Parathyroid adenoma (tissue), 2 donors: ENCODE measurements around the gene ERCC2.

ENCODE experiments used
- H2AFZ ChIP-seq: fragments of 300-600 bp; sonication (generic); one replicate; pipeline ENCODE4 v1.7.0; 2017; ENCODE audit warnings: antibody characterized with exemption, mild to moderate bottlenecking
- H3K27ac ChIP-seq: fragments of 300-600 bp; sonication (generic); one replicate; pipeline ENCODE4 v1.7.0; 2017
- H3K27me3 ChIP-seq: fragments of 300-600 bp; sonication (generic); one replicate; pipeline ENCODE4 v1.7.0; 2017; ENCODE audit warnings: low read length; ENCODE audit not compliant: control insufficient read depth, insufficient read depth
- H3K36me3 ChIP-seq: fragments of 300-600 bp; sonication (generic); one replicate; pipeline ENCODE4 v1.7.0; 2017; ENCODE audit warnings: low read length; ENCODE audit not compliant: control insufficient read depth, insufficient read depth
- H3K4me1 ChIP-seq: fragments of 300-600 bp; sonication (generic); one replicate; pipeline ENCODE4 v1.7.0; 2017; ENCODE audit warnings: control low read depth
- H3K4me2 ChIP-seq: fragments of 300-600 bp; sonication (generic); one replicate; pipeline ENCODE4 v1.7.0; 2017; ENCODE audit warnings: low read length
- H3K4me3 ChIP-seq: fragments of 300-600 bp; sonication (generic); one replicate; pipeline ENCODE4 v1.7.0; 2017; ENCODE audit warnings: low read depth, low read length
- H3K79me2 ChIP-seq: fragments of 300-600 bp; sonication (generic); one replicate; pipeline ENCODE4 v1.7.0; 2017; ENCODE audit warnings: control low read depth
- H3K9ac ChIP-seq: fragments of 300-600 bp; sonication (generic); one replicate; pipeline ENCODE4 v1.7.0; 2017; ENCODE audit warnings: mild to moderate bottlenecking
- H3K9me3 ChIP-seq: fragments of 300-600 bp; sonication (generic); one replicate; pipeline ENCODE4 v1.7.0; 2017; ENCODE audit warnings: low read length; ENCODE audit not compliant: control insufficient read depth
- CTCF ChIP-seq: fragments of 300-600 bp; sonication (generic); IDR thresholded peaks from one replicate; pipeline ENCODE4 v1.7.0; 2017; ENCODE audit warnings: antibody characterized with exemption, mild to moderate bottlenecking
- donor health status: primary hyperparathyroidism.

The ERCC2 gene

GRCh38 chr19:45342911-45343310 lies 27.5 kb downstream of the ERCC2 start:
- H3K79me2 ChIP-seq = no peaks in the 10 kb centered on the region
- no peak overlapping the region for H3K9ac ChIP-seq
- no peak overlapping the region for H3K27ac ChIP-seq
- no peak overlapping the region for H3K4me2 ChIP-seq
- TF ChIP-seq CTCF = no peak
- H2AFZ ChIP-seq = no peak overlapping the region
- H3K4me1 ChIP-seq = no peaks in the 10 kb centered on the region
- no peaks in the 10 kb centered on the region for H3K27me3 ChIP-seq
- no peak overlapping the region for H3K4me3 ChIP-seq
- H3K9me3 ChIP-seq = no peaks in the 10 kb centered on the region
- H3K36me3 ChIP-seq = no peaks in the 10 kb centered on the region

GRCh38 chr19:45340899-45341453 lies 29.4 kb downstream of the ERCC2 start:
- H3K9ac ChIP-seq = no peak overlapping the region
- no peaks in the 10 kb centered on the region for H3K4me1 ChIP-seq
- H3K27ac ChIP-seq = no peak overlapping the region
- H3K9me3 ChIP-seq = no peaks in the 10 kb centered on the region
- H3K36me3 ChIP-seq = no peaks in the 10 kb centered on the region
- TF ChIP-seq CTCF = no peak
- H2AFZ ChIP-seq = peak overlapping the region; percentile 87
- no peaks in the 10 kb centered on the region for H3K79me2 ChIP-seq
- peak overlapping the region; percentile 69 for H3K4me2 ChIP-seq
- H3K4me3 ChIP-seq = peak overlapping the region; percentile 69
- H3K27me3 ChIP-seq = no peaks in the 10 kb centered on the region

- H3K4me2 ChIP-seq = peak within 1 kb of the TSS; percentile 69
- no peak for TF ChIP-seq CTCF
- H3K9ac ChIP-seq = no peak within 1 kb of the TSS
- H3K79me2 ChIP-seq = no peaks in the 10 kb centered on the region
- H3K27ac ChIP-seq = no peak within 1 kb of the TSS
- no peaks in the 10 kb centered on the region for H3K9me3 ChIP-seq
- no peaks in the 10 kb centered on the region for H3K27me3 ChIP-seq
- H3K36me3 ChIP-seq = no peaks in the 10 kb centered on the region
- H2AFZ ChIP-seq = peak within 1 kb of the TSS; percentile 87
- no peaks in the 10 kb centered on the region for H3K4me1 ChIP-seq
- peak within 1 kb of the TSS; percentile 69 for H3K4me3 ChIP-seq
Observed at GRCh38 chr19:45340232-45340898, 30.0 kb downstream of the ERCC2 start, which contains the start of gene KLC3. KLC3 (plus strand) TSS chr19:45340750; CDS start chr19:45345542, 4,792 bp downstream.

GRCh38 chr19:45339629-45340028 lies 30.7 kb downstream of the ERCC2 start:
- no peaks in the 10 kb centered on the region for H3K36me3 ChIP-seq
- no peak overlapping the region for H3K4me2 ChIP-seq
- H3K9me3 ChIP-seq = no peaks in the 10 kb centered on the region
- no peaks in the 10 kb centered on the region for H3K79me2 ChIP-seq
- TF ChIP-seq CTCF = no peak
- no peaks in the 10 kb centered on the region for H3K27me3 ChIP-seq
- no peak overlapping the region for H3K4me3 ChIP-seq
- no peak overlapping the region for H3K27ac ChIP-seq
- H3K9ac ChIP-seq = no peak overlapping the region
- no peaks in the 10 kb centered on the region for H3K4me1 ChIP-seq
- H2AFZ ChIP-seq = no peak overlapping the region
